Keratinocyte (primary cell): ENCODE results near the gene ELMO2.

Experiments used
- EZH2 ChIP-seq: IDR thresholded peaks from one replicate; pipeline ENCODE4 v1.6.1; 2012; ENCODE audit warnings: inconsistent platforms, mild to moderate bottlenecking, low read length, moderate library complexity
- TF ChIP-seq, protein P1 (sequence below), 3 experiments: IDR thresholded peaks in 1 of 3; conservative IDR thresholded peaks in 1 of 3; optimal IDR thresholded peaks in 1 of 3; 2 replicates in 2 of 3; 3 replicates in 1 of 3; pipeline versions ENCODE3 to v1.5.1; 2011; ENCODE audit warnings: low read length in 3 of 3, mild to moderate bottlenecking in 3 of 3, moderate library complexity in 2 of 3, control low read depth in 1 of 3, inconsistent platforms in 1 of 3; ENCODE audit not compliant: insufficient read depth in 2 of 3; ENCODE audit errors: extremely low read depth in 1 of 3

DNA sequence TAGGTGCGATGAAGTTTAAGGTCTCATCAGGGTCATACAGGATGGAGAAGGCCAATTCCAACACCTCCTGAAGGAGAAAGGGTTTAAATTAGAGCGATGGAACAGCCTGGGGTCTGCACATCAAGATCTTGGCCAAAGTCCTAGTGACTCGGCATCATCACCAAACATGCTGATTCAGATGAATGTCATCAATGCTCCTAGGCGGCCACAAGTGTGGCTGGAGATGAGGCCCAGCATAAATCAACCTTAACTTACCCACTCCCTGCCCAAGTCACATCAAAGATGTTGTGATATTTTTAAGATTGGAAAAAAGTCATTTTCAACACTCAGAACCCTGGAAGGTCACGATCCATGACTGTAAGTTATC is 37.5 kb downstream of the ELMO2 start:
- TF ChIP-seq, protein P1, sequence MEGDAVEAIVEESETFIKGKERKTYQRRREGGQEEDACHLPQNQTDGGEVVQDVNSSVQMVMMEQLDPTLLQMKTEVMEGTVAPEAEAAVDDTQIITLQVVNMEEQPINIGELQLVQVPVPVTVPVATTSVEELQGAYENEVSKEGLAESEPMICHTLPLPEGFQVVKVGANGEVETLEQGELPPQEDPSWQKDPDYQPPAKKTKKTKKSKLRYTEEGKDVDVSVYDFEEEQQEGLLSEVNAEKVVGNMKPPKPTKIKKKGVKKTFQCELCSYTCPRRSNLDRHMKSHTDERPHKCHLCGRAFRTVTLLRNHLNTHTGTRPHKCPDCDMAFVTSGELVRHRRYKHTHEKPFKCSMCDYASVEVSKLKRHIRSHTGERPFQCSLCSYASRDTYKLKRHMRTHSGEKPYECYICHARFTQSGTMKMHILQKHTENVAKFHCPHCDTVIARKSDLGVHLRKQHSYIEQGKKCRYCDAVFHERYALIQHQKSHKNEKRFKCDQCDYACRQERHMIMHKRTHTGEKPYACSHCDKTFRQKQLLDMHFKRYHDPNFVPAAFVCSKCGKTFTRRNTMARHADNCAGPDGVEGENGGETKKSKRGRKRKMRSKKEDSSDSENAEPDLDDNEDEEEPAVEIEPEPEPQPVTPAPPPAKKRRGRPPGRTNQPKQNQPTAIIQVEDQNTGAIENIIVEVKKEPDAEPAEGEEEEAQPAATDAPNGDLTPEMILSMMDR (optimal IDR thresholded peaks at IDR 0.05 in 1 of 3, IDR thresholded peaks at IDR 0.05 in 1 of 3, conservative IDR thresholded peaks at IDR 0.05 in 1 of 3; ENCODE audit: extremely low read depth in 1 of 3, insufficient read depth in 2 of 3, low read length in 3 of 3): no peak
- TF ChIP-seq EZH2: no peak
